GM23338 (cell line): ENCODE data around the gene TOR3A. TPM values are rescaled to one million over a fixed set of nuclear protein-coding genes. Genes with fewer than 3 reads are reported as not detected.

Experiments
- ATAC-seq: fragments of 200-7000 bp; cut with Tn5 transposase; 3 replicates; pipeline ENCODE4 v1.9.1; 2020
- DNase-seq: peaks from one replicate; pipeline ENCODE4 v3.0.0-alpha.2; 2015; ENCODE audit warnings: low spot score
- H2AFZ ChIP-seq: fragments of 200-600 bp; sonication (generic); 2 replicates; pipeline ENCODE4 v1.8.0; 2016; ENCODE audit warnings: antibody characterized with exemption, mild to moderate bottlenecking, moderate library complexity
- H3F3A ChIP-seq: fragments of 200-600 bp; sonication (generic); replicated peaks from 2 replicates; pipeline ENCODE4 v1.8.0; 2017; ENCODE audit warnings: antibody characterized with exemption, mixed run types, low read depth
- H3K27ac ChIP-seq: fragments of 200-600 bp; sonication (generic); 2 replicates; pipeline ENCODE4 v1.6.1; 2016; ENCODE audit warnings: low read depth
- H3K27me3 ChIP-seq: fragments of 200-600 bp; sonication (generic); 2 replicates; pipeline ENCODE4 v1.8.0; 2016; ENCODE audit warnings: mild to moderate bottlenecking, mixed run types, moderate library complexity; ENCODE audit not compliant: insufficient read depth
- H3K36me3 ChIP-seq: fragments of 200-600 bp; sonication (generic); 2 replicates; pipeline ENCODE4 v1.8.0; 2016; ENCODE audit warnings: mild to moderate bottlenecking; ENCODE audit not compliant: insufficient read depth
- H3K4me1 ChIP-seq: fragments of 200-600 bp; sonication (generic); 2 replicates; pipeline ENCODE4 v1.8.0; 2016; ENCODE audit warnings: mild to moderate bottlenecking, moderate library complexity; ENCODE audit not compliant: insufficient read depth
- H3K4me2 ChIP-seq: fragments of 200-600 bp; sonication (generic); 2 replicates; pipeline ENCODE4 v1.7.1; 2017; ENCODE audit warnings: mixed run types
- H3K4me3 ChIP-seq: fragments of 200-600 bp; sonication (generic); 2 replicates; pipeline ENCODE4 v1.6.1; 2016; ENCODE audit warnings: mixed run types
- H3K79me2 ChIP-seq: fragments of 200-600 bp; sonication (generic); replicated peaks from 2 replicates; pipeline ENCODE4 v1.8.0; 2017; ENCODE audit warnings: mild to moderate bottlenecking; ENCODE audit not compliant: insufficient read depth
- H3K9me2 ChIP-seq: fragments of 200-600 bp; sonication (generic); 2 replicates; pipeline ENCODE4 v1.8.0; 2017; ENCODE audit not compliant: insufficient read depth
- H4K20me1 ChIP-seq: fragments of 200-600 bp; sonication (generic); replicated peaks from 2 replicates; pipeline ENCODE4 v1.8.0; 2017; ENCODE audit warnings: mild to moderate bottlenecking; ENCODE audit not compliant: insufficient read depth
- H3K27ac Mint-ChIP-seq: 2 replicates; pipeline ENCODE4 v1.8.0; 2020; ENCODE audit warnings: inconsistent platforms, mild to moderate bottlenecking, moderate library complexity, mixed read lengths
- H3K27me3 Mint-ChIP-seq: 3 replicates; pipeline ENCODE4 v1.8.0; 2022; ENCODE audit warnings: low read depth, mild to moderate bottlenecking, moderate library complexity, mixed read lengths, inconsistent platforms; ENCODE audit not compliant: insufficient read depth, poor library complexity
- H3K36me3 Mint-ChIP-seq: 3 replicates; pipeline ENCODE4 v1.8.0; 2021; ENCODE audit warnings: low read depth, mild to moderate bottlenecking, inconsistent platforms, moderate library complexity, mixed read lengths
- H3K4me1 Mint-ChIP-seq: 3 replicates; pipeline ENCODE4 v1.8.0; 2020; ENCODE audit warnings: mild to moderate bottlenecking, inconsistent platforms, mixed read lengths
- H3K4me3 Mint-ChIP-seq: 3 replicates; pipeline ENCODE4 v1.8.0; 2021; ENCODE audit warnings: moderate library complexity, mild to moderate bottlenecking, inconsistent platforms, mixed read lengths
- H3K9me3 Mint-ChIP-seq: 3 replicates; pipeline ENCODE4 v1.8.0; 2020; ENCODE audit warnings: moderate library complexity, mild to moderate bottlenecking, inconsistent platforms, mixed read lengths
- CREB1 ChIP-seq: fragments of 250-450 bp; sonication (Bioruptor Pico); IDR thresholded peaks from 2 replicates; pipeline ENCODE4 v1.5.0; 2020; ENCODE audit warnings: low read depth, mild to moderate bottlenecking, moderate library complexity
- CTCF ChIP-seq, 2 experiments: fragments of 200-600 bp in 1 of 2; sonication (generic) in 1 of 2; conservative IDR thresholded peaks; 2 replicates each; pipeline versions ENCODE4 v1.5.1 to v1.6.1; 2016 to 2017; ENCODE audit warnings: antibody characterized with exemption in 2 of 2, low read depth in 2 of 2, mild to moderate bottlenecking in 2 of 2, moderate library complexity in 1 of 2
- EZH2 ChIP-seq: fragments of 200-600 bp; sonication (generic); IDR thresholded peaks from one replicate; pipeline ENCODE4 v1.8.0; 2017; ENCODE audit warnings: antibody characterized with exemption, mild to moderate bottlenecking, low read depth; ENCODE audit not compliant: unreplicated experiment
- JUNB ChIP-seq: IDR thresholded peaks from one replicate; pipeline ENCODE4 v1.6.1; 2016; ENCODE audit warnings: antibody characterized with exemption; ENCODE audit not compliant: unreplicated experiment
- NANOG ChIP-seq: IDR thresholded peaks from 2 replicates; pipeline ENCODE4 v1.6.1; 2016; ENCODE audit warnings: antibody characterized with exemption, borderline replicate concordance
- POLR2AphosphoS5 ChIP-seq: IDR thresholded peaks from 2 replicates; pipeline ENCODE4 v1.6.1; 2016; ENCODE audit warnings: antibody characterized with exemption, low read depth
- STAT1 ChIP-seq: IDR thresholded peaks from one replicate; pipeline ENCODE4 v1.6.1; 2016; ENCODE audit warnings: antibody characterized with exemption; ENCODE audit not compliant: unreplicated experiment
- ZNF114 ChIP-seq: fragments of 250-450 bp; sonication (Bioruptor Pico); IDR thresholded peaks from 2 replicates; pipeline ENCODE4 v1.5.0; 2020; ENCODE audit warnings: mild to moderate bottlenecking, moderate library complexity
- ZNF331 ChIP-seq: fragments of 250-450 bp; sonication (Bioruptor Pico); IDR thresholded peaks from 2 replicates; pipeline ENCODE4 v1.5.0; 2020; ENCODE audit warnings: low read depth, mild to moderate bottlenecking, moderate library complexity
- ZNF462 ChIP-seq: fragments of 250-450 bp; sonication (Bioruptor Pico); IDR thresholded peaks from 2 replicates; pipeline ENCODE4 v1.5.0; 2020; ENCODE audit warnings: mild to moderate bottlenecking, moderate library complexity
- polyA plus RNA-seq: library from polyadenylated mRNA; unstranded; fragments of >200 nt; fragmentation: Nextera tagmentation; extraction: Ambion mirVana; gene quantifications from 2 replicates; pipeline ENCODE4 v1.2.1, GENCODE V29; 2016
- total RNA-seq: library from RNA; depleted of rRNA; stranded (reverse); fragments of >200 nt; shearing (Covaris generic); gene quantifications from 2 replicates; pipeline ENCODE4 v1.2.3, GENCODE V29; 2014
- TF ChIP-seq, protein P1 (sequence below): IDR thresholded peaks from 2 replicates; pipeline ENCODE4 v1.6.1; 2016; ENCODE audit warnings: antibody characterized with exemption

The TOR3A gene
- total and polyA plus RNA-seq, 2 experiments from 2014 or later = 11.2 to 57.6 TPM

- TF ChIP-seq CTCF (conservative IDR thresholded peaks at IDR 0.05; ENCODE audit: low read depth in 2 of 2) = no peak
Observed at GRCh38 chr1:179036844-179037465, 44.9 kb upstream of the TOR3A start (continued).

- H3K4me1 ChIP-seq = peaks cover 19% of the 10 kb centered on the region
- no peaks in the 10 kb centered on the region for H3F3A ChIP-seq
- no peaks in the 10 kb centered on the region for H3K36me3 ChIP-seq
- DNase-seq (no peak), ATAC-seq (no peak)
- no peak overlapping the region for H3K27ac ChIP-seq
- H3K79me2 ChIP-seq = peaks cover 71% of the 10 kb centered on the region
- H3K9me2 ChIP-seq = no peaks in the 10 kb centered on the region
- H4K20me1 ChIP-seq = no peaks in the 10 kb centered on the region
- Mint-ChIP-seq H3K4me1 (peaks cover 29% of the 10 kb centered on the region), H3K4me3 (no peak overlapping the region), H3K27me3 (peaks cover 7% of the 10 kb centered on the region), H3K36me3 (peaks cover 29% of the 10 kb centered on the region; the same call in 2 of the 3 replicates), H3K9me3 (peaks cover 21% of the 10 kb centered on the region), H3K27ac (peak overlapping the region; percentile 67; the same call in 1 of the 2 replicates)
- no peak overlapping the region for H3K4me2 ChIP-seq
- H2AFZ ChIP-seq = no peak overlapping the region
- no peaks in the 10 kb centered on the region for H3K27me3 ChIP-seq
- H3K4me3 ChIP-seq = no peak overlapping the region
- TF ChIP-seq JUNB = no peak
- no peak for TF ChIP-seq EZH2
- TF ChIP-seq STAT1 = no peak
- TF ChIP-seq, protein P1, sequence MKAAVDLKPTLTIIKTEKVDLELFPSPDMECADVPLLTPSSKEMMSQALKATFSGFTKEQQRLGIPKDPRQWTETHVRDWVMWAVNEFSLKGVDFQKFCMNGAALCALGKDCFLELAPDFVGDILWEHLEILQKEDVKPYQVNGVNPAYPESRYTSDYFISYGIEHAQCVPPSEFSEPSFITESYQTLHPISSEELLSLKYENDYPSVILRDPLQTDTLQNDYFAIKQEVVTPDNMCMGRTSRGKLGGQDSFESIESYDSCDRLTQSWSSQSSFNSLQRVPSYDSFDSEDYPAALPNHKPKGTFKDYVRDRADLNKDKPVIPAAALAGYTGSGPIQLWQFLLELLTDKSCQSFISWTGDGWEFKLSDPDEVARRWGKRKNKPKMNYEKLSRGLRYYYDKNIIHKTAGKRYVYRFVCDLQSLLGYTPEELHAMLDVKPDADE = no peak
- TF ChIP-seq NANOG = no peak
- no peak for TF ChIP-seq CTCF (conservative IDR thresholded peaks at IDR 0.05; ENCODE audit: low read depth in 2 of 2)
- no peak for TF ChIP-seq CREB1 (CRISPR knock-in tag)
- no peak for TF ChIP-seq POLR2AphosphoS5
- TF ChIP-seq ZNF331 = no peak
- no peak for TF ChIP-seq ZNF114 (CRISPR knock-in tag)
- no peak for TF ChIP-seq ZNF462
Observed at GRCh38 chr1:179038528-179039281, 43.2 kb upstream of the TOR3A start.
